WTC11 (cell line): ENCODE measurements around the gene SMIM20.

Experiments used
- ATF1 ChIP-seq: sonication (generic); formaldehyde crosslinking; IDR thresholded peaks from 2 replicates; pipeline ENCODE4 v1.8.1; 2023; ENCODE audit warnings: mild to moderate bottlenecking, moderate library complexity, missing genetic modification reagents
- CBFB ChIP-seq: sonication (generic); formaldehyde crosslinking; IDR thresholded peaks from 2 replicates; pipeline ENCODE4 v1.8.1; 2022; ENCODE audit warnings: mild to moderate bottlenecking, low read depth, missing genetic modification reagents
- CREB1 ChIP-seq: sonication (generic); formaldehyde crosslinking; IDR thresholded peaks from 2 replicates; pipeline ENCODE4 v1.8.0; 2023; ENCODE audit warnings: mild to moderate bottlenecking, missing genetic modification reagents
- FOXP1 ChIP-seq: sonication (generic); formaldehyde crosslinking; IDR thresholded peaks from 2 replicates; pipeline ENCODE4 v1.8.0; 2022; ENCODE audit warnings: missing genetic modification reagents, mild to moderate bottlenecking, moderate library complexity, borderline replicate concordance
- NFE2L1 ChIP-seq: sonication (generic); formaldehyde crosslinking; IDR thresholded peaks from 2 replicates; pipeline ENCODE4 v1.8.1; 2023; ENCODE audit warnings: missing genetic modification reagents
- NR3C1 ChIP-seq: sonication (generic); formaldehyde crosslinking; conservative IDR thresholded peaks from 2 replicates; pipeline ENCODE4 v1.8.1; 2023; ENCODE audit warnings: low read depth, mild to moderate bottlenecking, missing genetic modification reagents
- SMAD3 ChIP-seq: sonication (generic); formaldehyde crosslinking; IDR thresholded peaks from 2 replicates; pipeline ENCODE4 v1.8.0; 2022; ENCODE audit warnings: missing genetic modification reagents, mild to moderate bottlenecking, borderline replicate concordance
- ZBTB21 ChIP-seq: sonication (generic); formaldehyde crosslinking; IDR thresholded peaks from 2 replicates; pipeline ENCODE4 v1.8.1; 2023; ENCODE audit warnings: mild to moderate bottlenecking, missing genetic modification reagents, borderline replicate concordance
- TF ChIP-seq, protein P1 (sequence below): fragments of 200-600 bp; IDR thresholded peaks from 2 replicates; pipeline ENCODE4 v1.8.0; 2022; ENCODE audit warnings: antibody characterized with exemption
- TF ChIP-seq, protein P2 (sequence below): sonication (generic); formaldehyde crosslinking; IDR thresholded peaks from 2 replicates; pipeline ENCODE4 v1.8.0; 2022; ENCODE audit warnings: mild to moderate bottlenecking, missing genetic modification reagents
- TF ChIP-seq, protein P3 (sequence below): sonication (generic); formaldehyde crosslinking; IDR thresholded peaks from 2 replicates; pipeline ENCODE4 v1.8.0; 2022; ENCODE audit warnings: mild to moderate bottlenecking, missing genetic modification reagents

DNA sequence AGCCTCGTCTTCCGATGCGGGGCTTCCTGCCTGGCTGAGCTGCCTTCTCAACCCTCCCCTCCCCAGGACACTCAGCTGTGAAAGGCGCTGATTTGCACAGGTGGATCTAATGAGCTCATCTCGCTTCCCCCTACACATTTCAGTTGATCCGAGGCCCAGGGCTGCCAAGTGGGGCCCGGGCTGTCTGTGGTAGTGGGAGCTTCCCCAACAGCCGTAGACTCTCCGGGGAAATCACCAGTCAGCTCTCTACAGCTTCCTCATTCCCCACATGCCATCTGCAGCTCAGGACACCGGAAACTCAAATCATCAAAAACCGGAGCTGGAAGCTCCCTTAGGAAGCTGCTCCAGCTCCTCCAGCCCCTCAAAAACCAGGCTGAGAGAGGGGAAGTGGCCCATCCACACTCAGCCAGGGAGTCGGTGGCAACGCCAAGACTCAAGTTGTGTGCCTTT lies 56.2 kb downstream of the SMIM20 start:
- TF ChIP-seq, protein P1, sequence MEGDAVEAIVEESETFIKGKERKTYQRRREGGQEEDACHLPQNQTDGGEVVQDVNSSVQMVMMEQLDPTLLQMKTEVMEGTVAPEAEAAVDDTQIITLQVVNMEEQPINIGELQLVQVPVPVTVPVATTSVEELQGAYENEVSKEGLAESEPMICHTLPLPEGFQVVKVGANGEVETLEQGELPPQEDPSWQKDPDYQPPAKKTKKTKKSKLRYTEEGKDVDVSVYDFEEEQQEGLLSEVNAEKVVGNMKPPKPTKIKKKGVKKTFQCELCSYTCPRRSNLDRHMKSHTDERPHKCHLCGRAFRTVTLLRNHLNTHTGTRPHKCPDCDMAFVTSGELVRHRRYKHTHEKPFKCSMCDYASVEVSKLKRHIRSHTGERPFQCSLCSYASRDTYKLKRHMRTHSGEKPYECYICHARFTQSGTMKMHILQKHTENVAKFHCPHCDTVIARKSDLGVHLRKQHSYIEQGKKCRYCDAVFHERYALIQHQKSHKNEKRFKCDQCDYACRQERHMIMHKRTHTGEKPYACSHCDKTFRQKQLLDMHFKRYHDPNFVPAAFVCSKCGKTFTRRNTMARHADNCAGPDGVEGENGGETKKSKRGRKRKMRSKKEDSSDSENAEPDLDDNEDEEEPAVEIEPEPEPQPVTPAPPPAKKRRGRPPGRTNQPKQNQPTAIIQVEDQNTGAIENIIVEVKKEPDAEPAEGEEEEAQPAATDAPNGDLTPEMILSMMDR: no peak
- TF ChIP-seq SMAD3 (no peak), NR3C1 (CRISPR knock-in tag) (no peak), ATF1 (CRISPR knock-in tag) (no peak), CBFB (CRISPR knock-in tag) (no peak), CREB1 (no peak), NFE2L1 (CRISPR knock-in tag) (no peak), ZBTB21 (CRISPR knock-in tag) (no peak), FOXP1 (CRISPR knock-in tag) (no peak)
- TF ChIP-seq, protein P2, sequence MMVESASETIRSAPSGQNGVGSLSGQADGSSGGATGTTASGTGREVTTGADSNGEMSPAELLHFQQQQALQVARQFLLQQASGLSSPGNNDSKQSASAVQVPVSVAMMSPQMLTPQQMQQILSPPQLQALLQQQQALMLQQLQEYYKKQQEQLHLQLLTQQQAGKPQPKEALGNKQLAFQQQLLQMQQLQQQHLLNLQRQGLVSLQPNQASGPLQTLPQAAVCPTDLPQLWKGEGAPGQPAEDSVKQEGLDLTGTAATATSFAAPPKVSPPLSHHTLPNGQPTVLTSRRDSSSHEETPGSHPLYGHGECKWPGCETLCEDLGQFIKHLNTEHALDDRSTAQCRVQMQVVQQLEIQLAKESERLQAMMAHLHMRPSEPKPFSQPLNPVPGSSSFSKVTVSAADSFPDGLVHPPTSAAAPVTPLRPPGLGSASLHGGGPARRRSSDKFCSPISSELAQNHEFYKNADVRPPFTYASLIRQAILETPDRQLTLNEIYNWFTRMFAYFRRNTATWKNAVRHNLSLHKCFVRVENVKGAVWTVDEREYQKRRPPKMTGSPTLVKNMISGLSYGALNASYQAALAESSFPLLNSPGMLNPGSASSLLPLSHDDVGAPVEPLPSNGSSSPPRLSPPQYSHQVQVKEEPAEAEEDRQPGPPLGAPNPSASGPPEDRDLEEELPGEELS (CRISPR knock-in tag): no peak
- TF ChIP-seq, protein P3, sequence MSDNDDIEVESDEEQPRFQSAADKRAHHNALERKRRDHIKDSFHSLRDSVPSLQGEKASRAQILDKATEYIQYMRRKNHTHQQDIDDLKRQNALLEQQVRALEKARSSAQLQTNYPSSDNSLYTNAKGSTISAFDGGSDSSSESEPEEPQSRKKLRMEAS (CRISPR knock-in tag): no peak
